Choroid plexus epithelial cell (primary cell): ENCODE measurements around the gene KRT5.

Experiments
- DNase-seq: peaks from one replicate; pipeline ENCODE4 v3.0.0-alpha.2; 2010; ENCODE audit warnings: low read depth
- H3K4me3 ChIP-seq: 2 replicates; pipeline ENCODE4 v1.5.1; 2011; ENCODE audit warnings: low read depth, mild to moderate bottlenecking, control low read depth, low read length, moderate library complexity
- CTCF ChIP-seq: conservative IDR thresholded peaks from 2 replicates; pipeline ENCODE4 v1.5.1; 2011; ENCODE audit warnings: low read depth, mild to moderate bottlenecking, control low read depth, inconsistent platforms, low read length, moderate library complexity

The KRT5 gene

GRCh38 chr12:52546126-52546525, 25.9 kb upstream of the KRT5 start:
- no peak overlapping the region for H3K4me3 ChIP-seq
- TF ChIP-seq CTCF, result no peak
- no peak for DNase-seq

GRCh38 chr12:52543985-52544883, 24.0 kb upstream of the KRT5 start:
- no peak for DNase-seq
- no peak overlapping the region for H3K4me3 ChIP-seq
- no peak for TF ChIP-seq CTCF

- TF ChIP-seq CTCF, result no peak
- DNase-seq, result no peak
- no peak overlapping the region for H3K4me3 ChIP-seq
Observed at GRCh38 chr12:52542785-52543318, 22.7 kb upstream of the KRT5 start.

- H3K4me3 ChIP-seq, result no peak overlapping the region
- no peak for TF ChIP-seq CTCF
- no peak for DNase-seq
Observed at GRCh38 chr12:52542157-52542556, 22.0 kb upstream of the KRT5 start.

GRCh38 chr12:52541709-52542108, 21.5 kb upstream of the KRT5 start:
- H3K4me3 ChIP-seq, result no peak overlapping the region
- no peak for TF ChIP-seq CTCF
- DNase-seq, result no peak

GRCh38 chr12:52540531-52540930, 20.3 kb upstream of the KRT5 start:
- DNase-seq, result no peak
- TF ChIP-seq CTCF, result no peak

GRCh38 chr12:52539821-52540173, 19.6 kb upstream of the KRT5 start:
- no peak for DNase-seq
- no peak overlapping the region for H3K4me3 ChIP-seq
- no peak for TF ChIP-seq CTCF

More at GRCh38 chr12:52540531-52540930, 20.3 kb upstream of the KRT5 start:
- H3K4me3 ChIP-seq, result no peak overlapping the region
